ENCODE measurements around the gene PARP8. TPM values are rescaled to one million over a fixed set of nuclear protein-coding genes. Genes with fewer than 3 reads are reported as not detected.

PARP8 gene
- polyA plus RNA-seq, 1 experiment = 25.1 TPM

DNA sequence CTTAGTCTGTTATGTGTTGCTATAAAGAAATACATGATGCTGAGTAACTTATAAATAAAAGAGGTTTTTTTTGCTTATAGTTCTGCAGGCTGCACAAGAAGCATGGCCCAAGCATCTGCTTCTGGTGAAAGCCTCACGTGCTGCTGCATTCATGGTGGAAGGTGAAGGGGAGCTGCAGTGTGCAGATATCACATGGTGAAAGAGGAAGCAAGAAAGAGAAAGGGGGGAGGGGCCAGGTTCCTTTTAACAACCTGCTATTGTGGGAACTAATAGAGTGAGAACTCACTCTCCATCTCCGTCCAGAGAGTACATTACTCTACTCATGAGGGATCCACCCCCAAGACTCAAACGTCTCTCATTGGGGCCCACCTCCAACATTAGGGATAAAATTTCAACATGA is 12.5 kb upstream of the PARP8 start:
- ChIA-PET POLR2A (no interaction called here), CTCF (no interaction called here)
- no peaks in the 10 kb centered on the region for H3K27me3 ChIP-seq (ENCODE audit: control insufficient read depth, insufficient read depth, low read length)
- TF ChIP-seq, protein P1, sequence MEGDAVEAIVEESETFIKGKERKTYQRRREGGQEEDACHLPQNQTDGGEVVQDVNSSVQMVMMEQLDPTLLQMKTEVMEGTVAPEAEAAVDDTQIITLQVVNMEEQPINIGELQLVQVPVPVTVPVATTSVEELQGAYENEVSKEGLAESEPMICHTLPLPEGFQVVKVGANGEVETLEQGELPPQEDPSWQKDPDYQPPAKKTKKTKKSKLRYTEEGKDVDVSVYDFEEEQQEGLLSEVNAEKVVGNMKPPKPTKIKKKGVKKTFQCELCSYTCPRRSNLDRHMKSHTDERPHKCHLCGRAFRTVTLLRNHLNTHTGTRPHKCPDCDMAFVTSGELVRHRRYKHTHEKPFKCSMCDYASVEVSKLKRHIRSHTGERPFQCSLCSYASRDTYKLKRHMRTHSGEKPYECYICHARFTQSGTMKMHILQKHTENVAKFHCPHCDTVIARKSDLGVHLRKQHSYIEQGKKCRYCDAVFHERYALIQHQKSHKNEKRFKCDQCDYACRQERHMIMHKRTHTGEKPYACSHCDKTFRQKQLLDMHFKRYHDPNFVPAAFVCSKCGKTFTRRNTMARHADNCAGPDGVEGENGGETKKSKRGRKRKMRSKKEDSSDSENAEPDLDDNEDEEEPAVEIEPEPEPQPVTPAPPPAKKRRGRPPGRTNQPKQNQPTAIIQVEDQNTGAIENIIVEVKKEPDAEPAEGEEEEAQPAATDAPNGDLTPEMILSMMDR (IDR thresholded peaks at IDR 0.05; ENCODE audit: low read depth, low read length) = no peak
- H3K27ac ChIP-seq (ENCODE audit: low read depth, low read length) = no peak overlapping the region
- no peak for DNase-seq (ENCODE audit: low read depth, low spot score)
- H3K9me3 ChIP-seq (ENCODE audit: control insufficient read depth, insufficient read depth, low read length) = no peaks in the 10 kb centered on the region
- no peak overlapping the region for H3K4me3 ChIP-seq (ENCODE audit: low read depth, low read length)

DNA sequence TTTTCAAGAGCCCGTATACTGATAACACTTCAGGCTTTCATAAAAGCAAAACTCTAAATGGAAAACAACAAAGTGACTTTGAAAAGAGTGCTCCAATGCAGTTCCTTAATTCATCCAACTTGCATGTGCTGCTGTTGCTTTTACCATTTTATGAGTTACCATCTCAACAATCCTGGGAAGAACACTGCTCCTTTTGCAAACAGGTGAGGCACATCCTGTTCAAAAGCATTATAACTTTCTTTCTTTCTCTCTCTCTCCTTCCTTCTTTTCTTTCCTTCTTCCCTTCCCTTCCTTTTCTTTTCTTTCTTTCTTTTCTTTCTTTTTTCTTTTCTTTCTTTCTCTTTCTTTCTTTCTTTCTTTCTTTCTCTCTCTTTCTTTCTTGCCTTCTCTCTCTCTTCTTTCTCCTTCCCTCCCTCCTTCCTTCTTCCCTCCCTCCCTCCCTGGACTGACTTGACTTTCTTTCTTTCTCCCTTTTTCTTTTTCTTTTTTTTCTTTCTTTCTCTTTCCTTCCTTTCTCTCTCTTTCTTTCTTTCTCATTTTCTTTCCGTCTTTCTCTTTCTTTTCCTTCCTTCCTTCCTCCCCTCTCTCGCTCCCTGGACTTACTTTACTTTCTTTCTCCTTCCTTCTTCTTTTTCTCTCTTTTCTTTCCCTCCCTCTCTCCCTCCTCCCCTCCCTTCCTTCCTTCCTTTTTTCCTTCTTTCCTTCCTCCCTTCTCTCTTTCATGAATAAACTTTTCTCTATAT is 11.2 kb upstream of the PARP8 start:
- POLR2A ChIA-PET = no interaction called here
- no peak overlapping the region for H3K27ac ChIP-seq (ENCODE audit: low read depth, low read length)

DNA sequence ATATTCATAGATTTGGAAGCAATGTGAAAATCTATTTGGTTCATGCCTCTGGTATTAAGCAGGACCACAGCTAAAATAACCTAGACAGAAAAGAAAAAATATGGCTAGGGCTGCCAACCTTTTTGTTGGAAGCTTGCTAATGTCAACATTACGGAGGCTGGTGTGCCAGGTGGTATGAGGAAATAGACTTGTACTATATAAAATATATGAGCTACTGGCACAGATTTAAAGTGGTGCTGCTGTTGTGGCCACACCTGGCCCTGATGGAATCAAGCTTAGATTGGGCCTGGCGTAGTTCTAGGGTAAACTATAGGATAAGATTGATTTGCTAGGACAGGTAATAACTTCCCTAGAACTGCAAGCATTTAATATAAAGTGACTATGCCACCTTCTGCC is 10.6 kb upstream of the PARP8 start:
- POLR2A ChIA-PET = no interaction called here
- Histone ChIP-seq H3K27me3 (ENCODE audit: control insufficient read depth, insufficient read depth, low read length) (no peaks in the 10 kb centered on the region), H3K27ac (ENCODE audit: low read depth, low read length) (no peak overlapping the region), H3K9me3 (ENCODE audit: control insufficient read depth, insufficient read depth, low read length) (no peaks in the 10 kb centered on the region), H3K4me3 (ENCODE audit: low read depth, low read length) (no peak overlapping the region)
- TF ChIP-seq, protein P1 (IDR thresholded peaks at IDR 0.05; ENCODE audit: low read depth, low read length) = no peak
- CTCF ChIA-PET = interaction anchor here (0.5 kb wide), 1 partner anchor 104 kb away, joined by 9 read pairs; no protein-coding TSS in a partner anchor
- DNase-seq (ENCODE audit: low read depth, low spot score) = no peak

More for the DNA sequence above, 11.2 kb upstream of the PARP8 start:
- CTCF ChIA-PET = interaction anchor here (0.5 kb wide), 1 partner anchor 103 kb away, joined by 9 read pairs; no protein-coding TSS in a partner anchor
- TF ChIP-seq, protein P1 (IDR thresholded peaks at IDR 0.05; ENCODE audit: low read depth, low read length) = no peak
- Histone ChIP-seq H3K27me3 (ENCODE audit: control insufficient read depth, insufficient read depth, low read length) (no peaks in the 10 kb centered on the region), H3K4me3 (ENCODE audit: low read depth, low read length) (no peak overlapping the region), H3K9me3 (ENCODE audit: control insufficient read depth, insufficient read depth, low read length) (no peaks in the 10 kb centered on the region)
- no peak for DNase-seq (ENCODE audit: low read depth, low spot score)

DNA sequence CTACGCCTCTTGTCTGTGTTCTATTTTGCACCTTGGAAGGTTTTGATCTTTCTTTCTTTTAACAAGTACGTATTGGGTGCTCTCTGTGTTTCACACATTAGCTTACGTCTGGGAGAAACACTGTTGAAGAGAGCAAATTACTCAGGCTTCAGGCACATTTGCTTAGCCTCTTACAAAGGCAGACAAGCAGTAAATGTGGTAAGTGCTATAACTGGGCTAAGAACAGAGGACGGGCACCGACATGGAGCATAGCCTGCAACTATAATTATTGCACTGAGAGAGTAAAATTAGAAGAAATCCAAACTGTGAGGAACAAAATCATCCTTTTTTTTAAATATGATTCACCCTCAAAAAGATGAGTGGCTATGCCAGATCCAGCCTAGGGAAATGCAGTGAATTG is 9.4 kb upstream of the PARP8 start:
- ChIA-PET POLR2A (no interaction called here), CTCF (no interaction called here)
- TF ChIP-seq, protein P1 (IDR thresholded peaks at IDR 0.05; ENCODE audit: low read depth, low read length) = no peak
- H3K27me3 ChIP-seq (ENCODE audit: control insufficient read depth, insufficient read depth, low read length) = no peaks in the 10 kb centered on the region
- no peak overlapping the region for H3K27ac ChIP-seq (ENCODE audit: low read depth, low read length)
- no peak for DNase-seq (ENCODE audit: low read depth, low spot score)
- no peaks in the 10 kb centered on the region for H3K9me3 ChIP-seq (ENCODE audit: control insufficient read depth, insufficient read depth, low read length)
- H3K4me3 ChIP-seq (ENCODE audit: low read depth, low read length) = no peak overlapping the region

DNA sequence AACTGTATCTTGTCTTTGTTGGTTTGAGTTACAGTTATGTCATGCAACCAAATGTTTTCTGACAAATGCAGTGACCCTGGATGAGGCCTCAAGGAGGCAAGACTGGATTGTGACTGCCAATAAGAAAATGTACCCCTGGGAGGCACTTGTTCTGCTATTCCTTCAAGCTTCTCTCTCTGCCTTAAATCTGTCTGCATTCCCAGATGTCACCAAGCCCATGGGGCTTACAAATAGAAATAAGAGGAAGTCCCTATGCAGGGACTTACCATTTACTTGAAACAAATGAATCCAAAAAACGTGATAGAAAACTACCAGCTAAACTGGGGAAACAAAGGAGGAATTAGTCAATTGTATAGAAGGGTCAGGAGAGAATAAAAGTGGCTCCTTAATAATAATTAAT is 8.2 kb upstream of the PARP8 start:
- H3K4me3 ChIP-seq (ENCODE audit: low read depth, low read length) = no peak overlapping the region
- no peaks in the 10 kb centered on the region for H3K27me3 ChIP-seq (ENCODE audit: control insufficient read depth, insufficient read depth, low read length)
- TF ChIP-seq, protein P1 (IDR thresholded peaks at IDR 0.05; ENCODE audit: low read depth, low read length) = no peak
- H3K9me3 ChIP-seq (ENCODE audit: control insufficient read depth, insufficient read depth, low read length) = no peaks in the 10 kb centered on the region
- ChIA-PET CTCF (no interaction called here), POLR2A (no interaction called here)
- H3K27ac ChIP-seq (ENCODE audit: low read depth, low read length) = no peak overlapping the region
- DNase-seq (ENCODE audit: low read depth, low spot score) = no peak
